SKM-1 (cell line): ENCODE data around the gene NAALADL2.

Experiments used
- DNase-seq: peaks from one replicate; lab custom pipeline; 2025; ENCODE audit not compliant: unreplicated experiment; lab: John Stamatoyannopoulos, UW

The NAALADL2 gene

GRCh38 chr3:174859114-174859735 is at the start of gene NAALADL2:
NAALADL2 (plus strand) TSS chr3:174859334.
- DNase-seq = no peak

- no peak for DNase-seq
These were observed 48.9 kb upstream of the NAALADL2 start for GRCh38 chr3:174810254-174810653.

- DNase-seq = no peak
These were observed 46.8 kb upstream of the NAALADL2 start for GRCh38 chr3:174812172-174812862.

- no peak for DNase-seq
These were observed 43.4 kb upstream of the NAALADL2 start for GRCh38 chr3:174815750-174816149.

- no peak for DNase-seq
These were observed 38.2 kb upstream of the NAALADL2 start for GRCh38 chr3:174820885-174821284.

- DNase-seq = no peak
These were observed 37.7 kb upstream of the NAALADL2 start for GRCh38 chr3:174821477-174821876.

- DNase-seq = no peak
These were observed 36.8 kb upstream of the NAALADL2 start for GRCh38 chr3:174822320-174822719.

GRCh38 chr3:174826069-174826468 is 33.1 kb upstream of the NAALADL2 start:
- no peak for DNase-seq

- DNase-seq = no peak
These were observed 14.4 kb upstream of the NAALADL2 start for GRCh38 chr3:174844746-174845145.

- DNase-seq = no peak
These were observed 13.1 kb upstream of the NAALADL2 start for GRCh38 chr3:174846055-174846454.

- no peak for DNase-seq
These were observed 4.1 kb upstream of the NAALADL2 start for GRCh38 chr3:174854987-174855386.

GRCh38 chr3:174857301-174857700 is 1.8 kb upstream of the NAALADL2 start:
- DNase-seq = no peak

GRCh38 chr3:174858353-174858752 is 781 bp upstream of the NAALADL2 start:
- no peak for DNase-seq

- no peak for DNase-seq
These were observed 622 bp downstream of the NAALADL2 start for GRCh38 chr3:174859756-174860155.

- DNase-seq = no peak
These were observed 3.0 kb downstream of the NAALADL2 start for GRCh38 chr3:174862101-174862500.

GRCh38 chr3:174862666-174863065 is 3.5 kb downstream of the NAALADL2 start:
- no peak for DNase-seq

- DNase-seq = no peak
These were observed 4.4 kb downstream of the NAALADL2 start for GRCh38 chr3:174863488-174863887.

- no peak for DNase-seq
These were observed 10.3 kb downstream of the NAALADL2 start for GRCh38 chr3:174869448-174869847.

- DNase-seq = no peak
These were observed 14.9 kb downstream of the NAALADL2 start for GRCh38 chr3:174873832-174874657.

- DNase-seq = no peak
These were observed 23.7 kb downstream of the NAALADL2 start for GRCh38 chr3:174882789-174883188.

- DNase-seq = no peak
These were observed 24.9 kb downstream of the NAALADL2 start for GRCh38 chr3:174883881-174884675.
